KOPT-K1 (cell line): ENCODE measurements around the gene CD44.
"Not testable (repeated sequence)": the region's sequence is repeated elsewhere in the genome, so short reads cannot be mapped to it uniquely, and the experiment has no call there.

Source experiments
- H3K27ac ChIP-seq: fragments of 200-600 bp; sonication (generic); 2 replicates; pipeline ENCODE4 v1.5.1; 2016; ENCODE audit warnings: antibody characterized with exemption, mild to moderate bottlenecking, low read depth, low read length; ENCODE audit not compliant: poor library complexity, severe bottlenecking
- H3K36me3 ChIP-seq: fragments of 200-600 bp; sonication (generic); 2 replicates; pipeline ENCODE4 v1.5.1; 2017; ENCODE audit warnings: antibody characterized with exemption, mild to moderate bottlenecking, low read length, moderate library complexity; ENCODE audit not compliant: insufficient read depth
- H3K9me3 ChIP-seq: fragments of 200-600 bp; sonication (generic); 2 replicates; pipeline ENCODE4 v1.5.1; 2017; ENCODE audit warnings: antibody characterized with exemption, low read length, mild to moderate bottlenecking; ENCODE audit not compliant: insufficient read depth, poor library complexity, severe bottlenecking

Gene CD44

DNA sequence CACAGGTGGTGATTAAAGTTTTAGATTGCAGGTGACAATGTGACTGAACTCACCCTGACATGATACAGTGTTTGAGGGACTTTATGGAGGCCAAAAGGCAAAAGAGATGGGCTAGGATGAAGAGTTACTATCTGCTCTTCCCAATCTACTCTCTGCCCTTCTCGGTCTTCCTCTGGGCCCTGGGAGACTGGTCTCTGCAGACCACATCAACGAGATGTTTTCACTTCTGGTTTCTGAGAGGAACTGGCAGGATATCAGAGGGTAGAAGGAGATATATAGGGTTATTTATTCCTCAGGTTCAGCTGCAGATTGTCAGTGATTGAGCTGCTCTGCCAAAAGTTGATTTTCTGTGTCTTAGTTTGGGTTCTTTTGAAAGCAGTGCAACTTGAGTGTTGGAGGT lies 32.4 kb upstream of the CD44 start:
- Histone ChIP-seq H3K36me3 (no peaks in the 10 kb centered on the region), H3K9me3 (no peaks in the 10 kb centered on the region), H3K27ac (no peak overlapping the region)

GRCh38 chr11:35107861-35108260 lies 31.1 kb upstream of the CD44 start:
- H3K36me3 ChIP-seq: no peaks in the 10 kb centered on the region
- no peak overlapping the region for H3K27ac ChIP-seq
- H3K9me3 ChIP-seq: no peaks in the 10 kb centered on the region

- not testable (repeated sequence) for H3K27ac ChIP-seq, H3K36me3 ChIP-seq, H3K9me3 ChIP-seq
These were observed 30.6 kb upstream of the CD44 start for GRCh38 chr11:35108336-35108735.

DNA sequence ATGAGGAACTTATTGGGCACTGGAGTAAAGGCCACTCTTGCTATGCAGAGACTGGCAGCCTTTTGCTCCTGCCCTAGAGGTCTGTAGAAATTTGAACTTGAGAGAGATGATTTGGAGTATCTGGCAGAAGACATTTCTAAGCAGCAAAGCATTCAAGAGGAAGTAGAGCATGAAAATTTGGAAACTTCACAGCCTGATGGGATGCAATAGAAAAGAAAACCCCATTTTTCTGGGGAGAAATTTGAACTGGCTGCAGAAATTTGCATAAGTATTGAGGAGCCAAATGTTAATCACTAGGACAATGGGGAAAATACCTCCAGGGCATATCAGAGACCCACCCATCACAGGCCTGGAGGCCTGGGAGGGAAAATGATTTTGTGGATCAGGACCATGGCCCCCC lies 29.9 kb upstream of the CD44 start:
- Histone ChIP-seq H3K36me3 (no peaks in the 10 kb centered on the region), H3K9me3 (no peaks in the 10 kb centered on the region), H3K27ac (no peak overlapping the region)

DNA sequence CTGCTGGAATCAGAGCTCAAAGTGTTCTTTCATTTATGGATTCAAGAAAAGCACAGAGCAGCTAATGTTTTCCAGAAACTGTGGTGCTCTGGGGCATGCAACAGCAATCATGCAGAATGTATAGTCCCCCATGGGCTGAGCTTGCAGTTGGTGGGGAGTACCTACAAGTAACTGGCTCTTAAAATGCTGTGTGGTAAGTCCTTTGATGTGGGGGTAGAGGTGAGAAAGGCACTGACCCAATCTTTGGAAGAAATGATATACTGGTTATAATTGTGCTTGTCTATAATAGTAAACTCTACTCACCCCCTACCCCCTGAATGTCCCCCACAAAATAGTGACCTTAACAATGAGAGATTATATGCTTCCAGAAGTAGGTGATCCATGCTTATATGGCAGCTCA lies 29.1 kb upstream of the CD44 start:
- no peak overlapping the region for H3K27ac ChIP-seq
- H3K9me3 ChIP-seq: no peaks in the 10 kb centered on the region
- no peaks in the 10 kb centered on the region for H3K36me3 ChIP-seq

- H3K36me3 ChIP-seq: no peaks in the 10 kb centered on the region
- no peaks in the 10 kb centered on the region for H3K9me3 ChIP-seq
- H3K27ac ChIP-seq: no peak overlapping the region
These were observed 27.6 kb upstream of the CD44 start for GRCh38 chr11:35111161-35112055.

- Histone ChIP-seq H3K27ac (no peak overlapping the region), H3K9me3 (no peaks in the 10 kb centered on the region), H3K36me3 (no peaks in the 10 kb centered on the region)
These were observed 26.7 kb upstream of the CD44 start for GRCh38 chr11:35112056-35112845.

DNA sequence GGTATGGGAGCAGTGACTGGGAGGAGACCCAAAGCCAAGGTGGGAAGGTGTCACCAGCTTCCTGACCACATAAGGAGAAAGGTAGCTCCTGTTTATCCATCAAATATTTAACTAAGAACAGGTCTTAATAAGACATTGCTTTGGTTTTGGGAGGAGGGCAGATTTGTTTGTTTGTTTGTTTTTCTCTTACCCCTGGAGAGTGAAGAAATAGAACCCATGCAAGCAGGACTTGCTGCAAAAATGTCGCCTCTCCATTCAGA lies 26.2 kb upstream of the CD44 start:
- Histone ChIP-seq H3K9me3 (no peaks in the 10 kb centered on the region), H3K36me3 (no peaks in the 10 kb centered on the region), H3K27ac (no peak overlapping the region)

DNA sequence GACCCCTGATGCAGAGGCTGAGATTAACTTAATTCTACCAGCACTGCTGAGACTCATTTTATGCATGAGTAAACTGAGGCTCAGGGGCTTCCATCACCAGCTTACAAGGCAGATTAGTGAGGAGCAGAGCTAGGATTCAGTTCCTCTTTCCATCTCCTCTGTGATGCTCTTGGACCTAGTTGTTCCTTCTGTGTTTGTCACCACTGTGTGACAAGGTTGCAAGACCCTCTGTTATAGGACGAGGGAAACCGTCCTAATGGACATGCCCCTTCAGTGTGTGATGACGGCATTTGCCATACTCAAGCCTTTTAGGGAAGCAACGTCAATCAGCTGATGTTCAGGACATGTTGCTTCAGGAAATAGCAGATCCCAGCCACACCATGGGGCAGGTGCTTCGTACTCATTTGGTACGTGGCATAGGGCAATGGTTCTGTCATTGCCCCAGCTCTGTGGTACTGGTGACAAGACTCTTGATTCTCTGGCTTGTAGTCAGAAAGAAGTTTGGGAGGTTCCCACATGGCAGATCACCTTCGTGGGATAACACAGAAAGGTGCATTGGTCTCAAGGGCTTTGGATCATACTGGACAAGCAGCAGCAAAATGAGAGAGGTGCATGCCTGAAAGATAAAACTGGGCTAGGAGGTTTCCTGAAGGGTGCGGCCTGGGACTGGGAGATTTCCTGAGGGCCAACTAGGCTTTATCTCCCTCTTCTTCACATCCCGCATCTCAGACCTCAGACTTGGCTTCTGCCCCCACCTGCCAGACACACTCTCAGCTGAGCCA lies 23.9 kb upstream of the CD44 start:
- no peaks in the 10 kb centered on the region for H3K36me3 ChIP-seq
- no peak overlapping the region for H3K27ac ChIP-seq
- H3K9me3 ChIP-seq: no peaks in the 10 kb centered on the region

- no peak overlapping the region for H3K27ac ChIP-seq
- no peaks in the 10 kb centered on the region for H3K9me3 ChIP-seq
- H3K36me3 ChIP-seq: no peaks in the 10 kb centered on the region
These were observed 23.3 kb upstream of the CD44 start for GRCh38 chr11:35115688-35116030.

DNA sequence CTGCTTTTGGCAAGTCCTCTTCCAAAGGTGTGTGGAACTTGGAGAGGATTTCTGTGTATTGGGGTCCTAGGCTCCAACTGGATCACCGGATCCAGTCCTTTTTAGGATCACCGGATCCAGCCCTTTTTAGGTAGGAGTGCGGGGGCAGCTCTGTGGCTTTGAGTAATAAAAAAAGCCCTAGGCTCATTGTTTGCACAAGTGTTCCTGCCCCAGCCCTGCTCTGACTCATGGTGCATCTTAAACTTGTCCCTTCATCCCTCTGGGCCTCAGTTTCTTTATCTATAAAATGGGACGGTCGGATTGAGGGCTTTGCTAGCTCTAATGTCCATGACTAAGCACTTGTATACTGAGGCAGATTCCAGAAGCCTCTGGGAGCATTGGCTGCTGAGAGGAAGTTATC lies 22.7 kb upstream of the CD44 start:
- no peak overlapping the region for H3K27ac ChIP-seq

DNA sequence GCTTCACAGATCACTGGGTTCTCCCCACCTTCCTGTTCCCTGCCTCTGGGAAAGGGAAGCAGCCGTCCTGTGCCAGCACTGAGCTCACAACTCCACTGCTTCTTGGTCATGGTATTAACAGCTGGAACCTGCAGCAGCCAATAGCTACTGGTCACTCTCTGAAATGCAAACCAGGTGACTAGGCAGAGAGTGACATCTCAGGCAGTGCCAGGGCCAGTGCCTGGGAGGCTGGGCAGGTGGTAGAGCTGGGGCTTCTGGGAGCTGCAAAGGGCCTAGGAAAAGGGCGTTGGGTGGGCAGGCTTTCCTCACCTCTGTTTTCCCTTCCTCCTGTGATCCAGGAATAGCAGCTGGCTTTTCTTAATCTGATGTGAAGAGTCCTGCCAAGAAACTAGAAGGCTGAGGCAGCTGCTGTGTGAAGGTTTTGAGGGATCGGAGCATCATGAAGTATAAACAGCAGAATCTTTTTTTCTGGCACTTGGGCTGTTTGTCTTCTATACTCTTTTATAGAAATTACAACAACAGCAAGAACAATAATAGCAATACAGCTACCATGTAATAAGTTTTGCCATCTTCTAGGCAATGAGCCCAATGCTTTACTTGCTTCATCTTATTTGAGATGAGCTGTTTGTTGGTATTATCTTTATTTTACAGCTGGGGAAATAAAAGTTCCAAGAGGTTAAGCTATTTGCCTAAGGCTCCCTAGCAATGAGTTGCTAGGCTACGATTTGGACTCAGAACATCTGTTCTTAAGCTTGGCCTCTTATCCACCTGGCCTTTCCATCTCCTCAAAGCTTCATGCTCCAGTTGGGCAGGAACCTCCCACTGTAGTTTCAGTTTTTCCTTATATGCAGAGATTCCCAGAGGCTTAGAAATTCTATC lies 22.0 kb upstream of the CD44 start:
- Histone ChIP-seq H3K27ac (no peak overlapping the region), H3K9me3 (no peaks in the 10 kb centered on the region), H3K36me3 (no peaks in the 10 kb centered on the region)

More for the DNA sequence above, 22.7 kb upstream of the CD44 start:
- H3K36me3 ChIP-seq: no peaks in the 10 kb centered on the region
- H3K9me3 ChIP-seq: no peaks in the 10 kb centered on the region

- H3K27ac ChIP-seq: no peak overlapping the region
- no peaks in the 10 kb centered on the region for H3K9me3 ChIP-seq
- no peaks in the 10 kb centered on the region for H3K36me3 ChIP-seq
These were observed 20.1 kb upstream of the CD44 start for GRCh38 chr11:35118906-35119305.

DNA sequence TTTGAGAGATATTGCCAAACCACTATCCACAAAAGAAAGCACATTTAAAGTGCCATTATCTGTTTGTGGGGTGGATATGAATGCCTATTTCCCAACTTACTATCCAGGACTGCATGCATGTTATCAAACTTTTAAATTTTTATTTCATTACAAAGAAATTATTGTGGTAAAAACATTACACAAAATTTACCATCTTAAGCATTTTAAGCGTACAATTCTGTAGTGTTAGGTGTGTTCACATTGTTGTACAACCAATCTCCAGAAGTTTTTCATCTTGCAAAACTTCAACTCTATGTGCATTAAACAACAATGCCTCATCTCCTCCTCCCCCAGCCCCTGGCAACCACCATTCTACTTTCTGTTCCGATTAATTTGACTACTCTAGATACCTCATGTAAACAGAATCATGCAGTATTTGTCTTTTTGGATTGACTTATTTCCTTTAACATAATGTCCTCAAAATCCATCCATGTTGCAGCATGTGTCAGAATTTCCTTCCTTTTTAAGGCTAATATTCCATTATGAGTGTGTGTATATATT lies 17.6 kb upstream of the CD44 start:
- no peaks in the 10 kb centered on the region for H3K36me3 ChIP-seq
- H3K27ac ChIP-seq: no peak overlapping the region
- H3K9me3 ChIP-seq: no peaks in the 10 kb centered on the region
